Breast epithelium (tissue), 4 donors: Measurements from ENCODE around the gene ASB16. TPM values are rescaled to one million over a fixed set of nuclear protein-coding genes. Genes with fewer than 3 reads are reported as not detected.
A peak's percentile ranks its signal among the peaks of the same experiment; 100 is the strongest.

Experiments
- DNase-seq, 2 donors: peaks; one replicate each; pipeline ENCODE4 v3.0.0-alpha.2; 2019; ENCODE audit warnings: low spot score in 2 of 2
- H3K27ac ChIP-seq, 2 donors: fragments of 200-600 bp; sonication (generic) in 1 of 2; one replicate each; pipeline ENCODE4 v1.5.1; 2016 to 2019; ENCODE audit warnings: mild to moderate bottlenecking in 1 of 2
- H3K27me3 ChIP-seq, 2 donors: fragments of 200-600 bp; sonication (generic) in 1 of 2; one replicate each; pipeline versions ENCODE4 v1.5.1 to v1.6.0; 2017 to 2019; ENCODE audit warnings: control low read depth in 1 of 2, mild to moderate bottlenecking in 1 of 2
- H3K36me3 ChIP-seq: fragments of 200-600 bp; one replicate; pipeline ENCODE4 v1.5.1; 2019
- H3K4me1 ChIP-seq, 2 donors: fragments of 200-600 bp; sonication (generic); one replicate each; pipeline ENCODE4 v1.5.1; 2016 to 2019; ENCODE audit warnings: control low read depth in 1 of 2
- H3K4me3 ChIP-seq, 3 donors: fragments of 200-600 bp; sonication (generic); 1 replicate in 2 of 3; 2 replicates in 1 of 3; pipeline ENCODE4 v1.5.1; 2016 to 2019; ENCODE audit warnings: mild to moderate bottlenecking in 3 of 3, moderate library complexity in 2 of 3
- H3K9me3 ChIP-seq, 2 donors: fragments of 200-600 bp; sonication (generic) in 1 of 2; one replicate each; pipeline ENCODE4 v1.5.1; 2016 to 2019; ENCODE audit warnings: control low read depth in 1 of 2
- POLR2A ChIP-seq: fragments of 450-650 bp; IDR thresholded peaks from one replicate; pipeline ENCODE4 v1.6.1; 2016; ENCODE audit warnings: antibody characterized with exemption, mild to moderate bottlenecking, moderate library complexity
- POLR2AphosphoS5 ChIP-seq, 3 donors: sonication (generic); formaldehyde crosslinking; IDR thresholded peaks; one replicate each; pipeline ENCODE4 v1.6.1; 2017; ENCODE audit warnings: antibody characterized with exemption in 3 of 3
- intact Hi-C: fragments of 100-400 bp; cut with DNase I; formaldehyde crosslinking; loops from one replicate; pipeline ENCODE4 v1.15.1; 2023; ENCODE audit warnings: low total_unique reads
- total RNA-seq, 3 donors: library from RNA; depleted of rRNA; stranded (reverse); fragments of >200 nt; gene quantifications; one replicate each; pipeline ENCODE4 v1.1.0, GENCODE V29; 2016
- TF ChIP-seq, protein P1 (sequence below), 3 donors: fragments of 450-650 bp; IDR thresholded peaks; one replicate each; pipeline ENCODE4 v1.5.1; 2016 to 2017; ENCODE audit warnings: antibody characterized with exemption in 3 of 3, mild to moderate bottlenecking in 3 of 3, moderate library complexity in 3 of 3

ASB16 gene
- total RNA-seq, 3 donors from 2014 or later, result 0.29 to 0.33 TPM; not detected in 1

GRCh38 chr17:44177640-44178039 lies 7.1 kb downstream of the ASB16 start:
- DNase-seq, result no peak
- intact Hi-C loops, result loop anchor here (5.0 kb wide), 1 partner anchor 480 kb away; the partner anchor contains the start of gene MEIOC
- Histone ChIP-seq H3K36me3 (no peaks in the 10 kb centered on the region), H3K27me3 (no peaks in the 10 kb centered on the region), H3K4me3 (no peak overlapping the region), H3K4me1 (no peaks in the 10 kb centered on the region), H3K27ac (no peak overlapping the region), H3K9me3 (no peaks in the 10 kb centered on the region)
- no peak for TF ChIP-seq POLR2AphosphoS5 (IDR thresholded peaks at IDR 0.05)
- TF ChIP-seq, protein P1, sequence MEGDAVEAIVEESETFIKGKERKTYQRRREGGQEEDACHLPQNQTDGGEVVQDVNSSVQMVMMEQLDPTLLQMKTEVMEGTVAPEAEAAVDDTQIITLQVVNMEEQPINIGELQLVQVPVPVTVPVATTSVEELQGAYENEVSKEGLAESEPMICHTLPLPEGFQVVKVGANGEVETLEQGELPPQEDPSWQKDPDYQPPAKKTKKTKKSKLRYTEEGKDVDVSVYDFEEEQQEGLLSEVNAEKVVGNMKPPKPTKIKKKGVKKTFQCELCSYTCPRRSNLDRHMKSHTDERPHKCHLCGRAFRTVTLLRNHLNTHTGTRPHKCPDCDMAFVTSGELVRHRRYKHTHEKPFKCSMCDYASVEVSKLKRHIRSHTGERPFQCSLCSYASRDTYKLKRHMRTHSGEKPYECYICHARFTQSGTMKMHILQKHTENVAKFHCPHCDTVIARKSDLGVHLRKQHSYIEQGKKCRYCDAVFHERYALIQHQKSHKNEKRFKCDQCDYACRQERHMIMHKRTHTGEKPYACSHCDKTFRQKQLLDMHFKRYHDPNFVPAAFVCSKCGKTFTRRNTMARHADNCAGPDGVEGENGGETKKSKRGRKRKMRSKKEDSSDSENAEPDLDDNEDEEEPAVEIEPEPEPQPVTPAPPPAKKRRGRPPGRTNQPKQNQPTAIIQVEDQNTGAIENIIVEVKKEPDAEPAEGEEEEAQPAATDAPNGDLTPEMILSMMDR (IDR thresholded peaks at IDR 0.05), result no peak
- no peak for TF ChIP-seq POLR2A

DNA sequence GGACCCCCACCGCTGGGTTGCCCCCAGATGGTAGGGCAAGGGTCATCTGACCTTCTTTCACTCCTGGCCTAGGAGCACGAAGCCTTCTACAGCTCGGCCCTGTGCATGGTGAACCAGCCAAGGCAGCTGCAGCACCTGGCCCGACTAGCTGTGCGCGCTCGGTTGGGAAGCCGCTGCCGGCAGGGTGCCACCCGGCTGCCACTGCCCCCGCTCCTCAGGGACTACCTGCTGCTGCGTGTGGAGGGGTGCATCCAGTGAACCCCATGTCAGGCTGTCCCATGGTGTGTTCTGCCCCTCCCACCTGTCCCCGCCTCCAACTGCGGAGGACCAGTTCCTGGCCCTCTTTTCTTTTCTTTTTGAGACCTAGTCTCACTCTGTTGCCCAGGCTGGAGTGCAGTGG lies 7.6 kb downstream of the ASB16 start:
- no peaks in the 10 kb centered on the region for H3K4me1 ChIP-seq
- no peak overlapping the region for H3K4me3 ChIP-seq
- no peaks in the 10 kb centered on the region for H3K9me3 ChIP-seq
- TF ChIP-seq, protein P1 (IDR thresholded peaks at IDR 0.05), result no peak
- no peak for TF ChIP-seq POLR2A
- TF ChIP-seq POLR2AphosphoS5 (IDR thresholded peaks at IDR 0.05), result no peak
- intact Hi-C loops, result loop anchor here (5.0 kb wide), 1 partner anchor 479 kb away; the partner anchor contains the start of gene MEIOC
- no peaks in the 10 kb centered on the region for H3K27me3 ChIP-seq
- H3K36me3 ChIP-seq, result no peaks in the 10 kb centered on the region
- H3K27ac ChIP-seq, result no peak overlapping the region
- DNase-seq, result no peak

DNA sequence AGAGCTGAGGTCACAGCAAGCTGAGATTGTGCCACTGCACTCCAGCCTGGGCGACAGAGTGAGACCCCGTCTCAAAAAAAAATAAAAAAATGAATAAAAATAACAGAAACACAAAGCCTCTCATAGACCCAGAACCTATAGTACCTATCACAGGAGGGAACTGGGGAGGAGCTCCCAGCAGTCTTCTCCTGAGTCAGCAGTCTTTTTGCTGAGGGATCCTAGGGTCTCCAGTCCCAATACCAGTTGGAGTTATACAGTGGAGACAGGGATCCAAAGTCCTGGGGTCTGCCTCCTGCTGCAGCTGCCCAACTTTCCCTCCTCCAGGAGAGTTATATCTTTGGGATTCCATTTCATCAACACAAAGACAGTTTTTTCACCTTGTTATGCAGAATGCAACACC lies 12.5 kb downstream of the ASB16 start:
- no peaks in the 10 kb centered on the region for H3K27me3 ChIP-seq
- DNase-seq, result no peak
- peaks cover 0 to 10% of the 10 kb centered on the region in 2 donors for H3K4me1 ChIP-seq
- TF ChIP-seq POLR2AphosphoS5 (IDR thresholded peaks at IDR 0.05) (no peak), POLR2A (no peak)
- TF ChIP-seq, protein P1 (IDR thresholded peaks at IDR 0.05), result no peak
- H3K27ac ChIP-seq, result no peak overlapping the region
- no peak overlapping the region for H3K4me3 ChIP-seq
- H3K36me3 ChIP-seq, result no peaks in the 10 kb centered on the region
- intact Hi-C loops, result no loop called here
- no peaks in the 10 kb centered on the region for H3K9me3 ChIP-seq

DNA sequence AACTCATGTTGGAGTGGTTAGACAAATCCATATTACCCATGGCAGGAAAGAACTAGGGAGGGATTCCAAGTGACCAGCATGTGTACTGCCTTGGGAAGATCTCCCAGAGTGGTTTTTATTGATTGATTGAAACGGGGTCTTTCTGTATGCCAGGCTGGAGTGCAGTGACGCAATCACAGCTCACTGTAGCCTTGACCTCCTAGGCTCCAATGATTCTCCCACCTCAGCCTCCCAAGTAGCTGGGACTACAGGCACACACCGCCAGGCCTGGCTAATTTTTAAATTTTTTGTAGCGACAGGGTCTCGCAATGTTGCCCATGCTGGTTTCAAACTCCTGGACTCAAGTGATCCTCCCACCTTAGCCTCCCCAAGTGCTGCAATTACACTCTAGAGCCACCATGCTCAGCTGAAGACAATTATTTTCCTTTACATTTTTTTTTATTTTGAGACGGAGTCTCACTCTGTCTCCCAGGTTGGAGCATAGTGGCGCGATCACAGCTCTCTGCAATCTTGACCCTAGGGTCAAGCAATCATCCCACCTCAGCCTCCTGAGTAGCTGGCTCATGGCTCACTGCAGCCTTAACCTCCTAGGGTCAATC lies 13.8 kb downstream of the ASB16 start:
- H3K36me3 ChIP-seq, result no peaks in the 10 kb centered on the region
- H3K9me3 ChIP-seq, result no peaks in the 10 kb centered on the region
- no peak for DNase-seq
- H3K4me3 ChIP-seq, result no peak overlapping the region
- no peak overlapping the region for H3K27ac ChIP-seq
- no peaks in the 10 kb centered on the region for H3K27me3 ChIP-seq
- intact Hi-C loops, result no loop called here
- H3K4me1 ChIP-seq, result peaks cover 0 to 10% of the 10 kb centered on the region in 2 donors
- TF ChIP-seq, protein P1 (IDR thresholded peaks at IDR 0.05), result no peak
- TF ChIP-seq POLR2A (no peak), POLR2AphosphoS5 (IDR thresholded peaks at IDR 0.05) (no peak)

DNA sequence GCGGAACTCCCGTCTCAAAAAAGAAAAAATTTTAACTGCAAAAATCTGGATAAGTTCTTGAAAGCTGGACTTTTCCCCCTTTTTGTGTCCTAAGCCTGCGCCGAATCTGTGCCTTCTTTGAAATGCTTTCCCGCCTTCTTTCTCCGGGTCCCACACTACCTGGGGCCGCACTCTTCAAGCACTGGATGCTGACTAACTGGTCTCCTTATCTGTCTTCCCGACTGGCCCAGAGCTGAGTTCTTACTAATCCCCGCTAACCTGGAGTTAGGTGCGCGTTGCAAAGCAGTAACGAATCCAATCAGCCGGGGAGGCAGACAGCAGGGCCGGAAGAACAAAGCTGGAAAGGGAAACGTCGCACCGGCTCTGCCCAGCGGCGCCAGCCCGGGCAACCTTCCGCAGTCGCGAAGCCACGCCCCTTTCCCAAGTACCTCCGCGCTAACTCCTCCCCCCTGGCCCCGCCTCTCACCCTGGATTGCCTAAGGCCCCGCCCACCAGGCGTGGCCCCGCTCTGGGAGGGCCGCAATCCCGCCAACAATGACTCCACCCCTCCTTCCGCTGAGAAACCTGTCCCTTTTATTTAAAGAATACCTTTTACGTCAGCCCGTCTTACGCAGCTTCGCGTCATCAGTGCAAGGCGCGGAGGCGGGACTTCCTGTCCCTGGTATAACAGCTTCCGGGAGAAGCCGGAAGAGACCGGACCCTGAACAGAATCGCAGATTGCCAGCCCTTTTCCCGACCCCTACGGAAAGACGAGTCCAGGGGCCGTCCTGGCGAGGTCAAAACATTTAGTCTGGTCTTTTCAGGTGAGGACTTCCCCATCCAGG lies 16.0 kb downstream of the ASB16 start, which contains the start of gene TMUB2:
Gene TMUB2, plus strand, starts transcription at position 666 of the 824 bp plus-strand sequence. CDS start 737 bp downstream, outside the sequence.
- H3K27ac ChIP-seq, result peak within 1 kb of the TSS; percentile 97 to 99
- H3K4me3 ChIP-seq, result peak within 1 kb of the TSS; percentile 82 to 93 (median 84)
- H3K36me3 ChIP-seq, result no peaks in the 10 kb centered on the region
- H3K9me3 ChIP-seq, result no peaks in the 10 kb centered on the region
- H3K27me3 ChIP-seq, result no peaks in the 10 kb centered on the region
- intact Hi-C loops, result no loop called here
- TF ChIP-seq, protein P1 (IDR thresholded peaks at IDR 0.05), result no peak
- peak; percentile 54 to 83 (median 72) for TF ChIP-seq POLR2AphosphoS5 (IDR thresholded peaks at IDR 0.05)
- peak; percentile 14 for TF ChIP-seq POLR2A
- peak; percentile 99 for DNase-seq
- peaks cover 0 to 10% of the 10 kb centered on the region in 2 donors for H3K4me1 ChIP-seq
